Right atrium auricular region (tissue), 2 donors: Measurements from ENCODE around the gene GPC2. TPM values are rescaled to one million over a fixed set of nuclear protein-coding genes. Genes with fewer than 3 reads are reported as not detected.
"Not testable (repeated sequence)": the region's sequence is repeated elsewhere in the genome, so short reads cannot be mapped to it uniquely, and the experiment has no call there.

Source experiments
- DNase-seq: peaks from one replicate; pipeline ENCODE4 v3.0.0-alpha.2; 2019; ENCODE audit warnings: low spot score
- H3K27ac ChIP-seq, 2 donors: fragments of 200-600 bp; sonication (generic); 1 replicate in 1 of 2; 2 replicates in 1 of 2; pipeline ENCODE4 v1.5.1; 2016 to 2019
- H3K27me3 ChIP-seq, 2 donors: fragments of 200-600 bp; sonication (generic); one replicate each; pipeline versions ENCODE4 v1.5.1 to v1.6.0; 2017 to 2019
- H3K36me3 ChIP-seq: fragments of 200-600 bp; sonication (generic); one replicate; pipeline ENCODE4 v1.5.1; 2016
- H3K4me1 ChIP-seq, 2 donors: fragments of 200-600 bp; sonication (generic); one replicate each; pipeline versions ENCODE4 v1.5.1 to v1.6.0; 2017 to 2019
- H3K4me3 ChIP-seq, 2 donors: fragments of 200-600 bp; sonication (generic); 1 replicate in 1 of 2; 2 replicates in 1 of 2; pipeline ENCODE4 v1.5.1; 2017 to 2019; ENCODE audit warnings: mild to moderate bottlenecking in 1 of 2, moderate library complexity in 1 of 2
- H3K9me3 ChIP-seq, 2 donors: fragments of 200-600 bp; sonication (generic); one replicate each; pipeline ENCODE4 v1.5.1; 2019
- CTCF ChIP-seq, 2 donors: fragments of 200-600 bp; sonication (generic); IDR thresholded peaks; one replicate each; pipeline ENCODE4 v1.5.1; 2019; ENCODE audit warnings: antibody characterized with exemption in 2 of 2
- total RNA-seq, 2 donors: library from RNA; depleted of rRNA; stranded (reverse); fragments of >200 nt; gene quantifications; one replicate each; pipeline ENCODE4 v1.1.0, GENCODE V29; 2016

The GPC2 gene
- total RNA-seq, 2 donors from 2014 or later = 0.12 TPM; not detected in 1

GRCh38 chr7:100204454-100204853 is 27.3 kb upstream of the GPC2 start:
- no peak for TF ChIP-seq CTCF (IDR thresholded peaks at IDR 0.05)
- DNase-seq = no peak
- H3K4me1 ChIP-seq = no peaks in the 10 kb centered on the region
- H3K4me3 ChIP-seq = no peak overlapping the region
- no peaks in the 10 kb centered on the region for H3K9me3 ChIP-seq
- H3K36me3 ChIP-seq = no peaks in the 10 kb centered on the region
- no peaks in the 10 kb centered on the region for H3K27me3 ChIP-seq
- no peak overlapping the region for H3K27ac ChIP-seq

GRCh38 chr7:100200693-100201092 is 23.5 kb upstream of the GPC2 start:
- DNase-seq = no peak
- H3K4me3 ChIP-seq = no peak overlapping the region
- H3K27ac ChIP-seq = no peak overlapping the region
- H3K4me1 ChIP-seq = no peaks in the 10 kb centered on the region
- TF ChIP-seq CTCF (IDR thresholded peaks at IDR 0.05) = no peak
- no peaks in the 10 kb centered on the region for H3K9me3 ChIP-seq
- no peaks in the 10 kb centered on the region for H3K36me3 ChIP-seq
- H3K27me3 ChIP-seq = no peaks in the 10 kb centered on the region

GRCh38 chr7:100198266-100198665 is 21.1 kb upstream of the GPC2 start:
- Histone ChIP-seq H3K27me3 (no peaks in the 10 kb centered on the region), H3K36me3 (no peaks in the 10 kb centered on the region), H3K27ac (no peak overlapping the region), H3K4me1 (no peaks in the 10 kb centered on the region), H3K9me3 (no peaks in the 10 kb centered on the region), H3K4me3 (no peak overlapping the region)
- no peak for TF ChIP-seq CTCF (IDR thresholded peaks at IDR 0.05)
- no peak for DNase-seq

GRCh38 chr7:100195901-100196322 is 18.7 kb upstream of the GPC2 start:
- DNase-seq, H3K9me3 ChIP-seq: not testable (repeated sequence)

GRCh38 chr7:100195222-100195621 is 18.0 kb upstream of the GPC2 start:
- no peaks in the 10 kb centered on the region for H3K4me1 ChIP-seq
- H3K27me3 ChIP-seq = no peaks in the 10 kb centered on the region
- no peaks in the 10 kb centered on the region for H3K36me3 ChIP-seq
- no peak overlapping the region for H3K4me3 ChIP-seq
- H3K9me3 ChIP-seq = no peaks in the 10 kb centered on the region
- H3K27ac ChIP-seq = no peak overlapping the region
- no peak for TF ChIP-seq CTCF (IDR thresholded peaks at IDR 0.05)
- DNase-seq = no peak

More at GRCh38 chr7:100195901-100196322, 18.7 kb upstream of the GPC2 start:
- not testable (repeated sequence) for H3K27ac ChIP-seq, H3K27me3 ChIP-seq, H3K4me3 ChIP-seq, H3K4me1 ChIP-seq, H3K36me3 ChIP-seq

- no peak for DNase-seq
- no peak for TF ChIP-seq CTCF (IDR thresholded peaks at IDR 0.05)
Observed at GRCh38 chr7:100192969-100193368, 15.8 kb upstream of the GPC2 start.

GRCh38 chr7:100192281-100192862 is 15.2 kb upstream of the GPC2 start:
- not testable (repeated sequence) for H3K27me3 ChIP-seq, H3K36me3 ChIP-seq, H3K4me3 ChIP-seq, H3K4me1 ChIP-seq, H3K9me3 ChIP-seq, DNase-seq, H3K27ac ChIP-seq

More at GRCh38 chr7:100192969-100193368, 15.8 kb upstream of the GPC2 start:
- Histone ChIP-seq H3K36me3 (no peaks in the 10 kb centered on the region), H3K9me3 (no peaks in the 10 kb centered on the region), H3K27ac (no peak overlapping the region), H3K4me3 (no peak overlapping the region), H3K4me1 (no peaks in the 10 kb centered on the region), H3K27me3 (no peaks in the 10 kb centered on the region)
